Adrenal gland (tissue), 5 donors: Measurements from ENCODE around the gene KCNA5.

Experiments
- POLR2A ChIP-seq, 2 donors: fragments of 450-650 bp; IDR thresholded peaks; one replicate each; pipeline ENCODE4 v1.6.1; 2017; ENCODE audit warnings: antibody characterized with exemption in 2 of 2, mild to moderate bottlenecking in 2 of 2, moderate library complexity in 1 of 2
- TF ChIP-seq, protein P1 (sequence below), 6 experiments: fragments of 450-650 bp in 4 of 6; fragments of 200-600 bp in 2 of 6; sonication (generic) in 1 of 6; IDR thresholded peaks; 1 replicate in 5 of 6; 2 replicates in 1 of 6; pipeline versions ENCODE4 v1.5.1 to v1.8.0; 2016 to 2021; ENCODE audit warnings: antibody characterized with exemption in 6 of 6, mild to moderate bottlenecking in 2 of 6, moderate library complexity in 1 of 6
- donor health status: DM: no; HTN: no; CAD: no.

DNA sequence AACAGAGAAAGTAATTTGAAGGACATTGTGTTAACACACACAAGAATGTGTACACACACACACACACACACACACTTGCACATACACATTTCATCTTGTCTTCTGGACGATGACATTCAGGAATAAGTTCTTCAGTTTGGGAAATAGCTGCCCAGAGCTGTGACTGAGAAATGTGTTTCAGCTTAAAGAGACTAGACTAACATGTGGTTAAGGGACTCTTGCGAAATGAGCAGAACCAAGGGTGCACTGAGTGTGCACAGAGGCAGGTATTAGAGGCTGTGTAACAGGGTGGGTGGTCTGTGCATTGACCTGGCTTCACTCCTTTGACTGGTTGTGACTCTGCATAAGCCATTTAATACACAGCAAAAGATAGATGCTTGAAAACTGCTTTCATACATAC, 29.4 kb upstream of the KCNA5 start:
- TF ChIP-seq POLR2A (IDR thresholded peaks at IDR 0.05), result no peak
- TF ChIP-seq, protein P1, sequence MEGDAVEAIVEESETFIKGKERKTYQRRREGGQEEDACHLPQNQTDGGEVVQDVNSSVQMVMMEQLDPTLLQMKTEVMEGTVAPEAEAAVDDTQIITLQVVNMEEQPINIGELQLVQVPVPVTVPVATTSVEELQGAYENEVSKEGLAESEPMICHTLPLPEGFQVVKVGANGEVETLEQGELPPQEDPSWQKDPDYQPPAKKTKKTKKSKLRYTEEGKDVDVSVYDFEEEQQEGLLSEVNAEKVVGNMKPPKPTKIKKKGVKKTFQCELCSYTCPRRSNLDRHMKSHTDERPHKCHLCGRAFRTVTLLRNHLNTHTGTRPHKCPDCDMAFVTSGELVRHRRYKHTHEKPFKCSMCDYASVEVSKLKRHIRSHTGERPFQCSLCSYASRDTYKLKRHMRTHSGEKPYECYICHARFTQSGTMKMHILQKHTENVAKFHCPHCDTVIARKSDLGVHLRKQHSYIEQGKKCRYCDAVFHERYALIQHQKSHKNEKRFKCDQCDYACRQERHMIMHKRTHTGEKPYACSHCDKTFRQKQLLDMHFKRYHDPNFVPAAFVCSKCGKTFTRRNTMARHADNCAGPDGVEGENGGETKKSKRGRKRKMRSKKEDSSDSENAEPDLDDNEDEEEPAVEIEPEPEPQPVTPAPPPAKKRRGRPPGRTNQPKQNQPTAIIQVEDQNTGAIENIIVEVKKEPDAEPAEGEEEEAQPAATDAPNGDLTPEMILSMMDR (IDR thresholded peaks at IDR 0.05), result no peak
